NCI-H1930 (cell line): ENCODE data around the gene C11orf52.
"Not testable (repeated sequence)": the region's sequence is repeated elsewhere in the genome, so short reads cannot be mapped to it uniquely, and the experiment has no call there.

Source experiments
- DNase-seq, 2 experiments: peaks; one replicate each; lab custom pipeline; 2025; lab: John Stamatoyannopoulos, UW

C11orf52 gene

DNA sequence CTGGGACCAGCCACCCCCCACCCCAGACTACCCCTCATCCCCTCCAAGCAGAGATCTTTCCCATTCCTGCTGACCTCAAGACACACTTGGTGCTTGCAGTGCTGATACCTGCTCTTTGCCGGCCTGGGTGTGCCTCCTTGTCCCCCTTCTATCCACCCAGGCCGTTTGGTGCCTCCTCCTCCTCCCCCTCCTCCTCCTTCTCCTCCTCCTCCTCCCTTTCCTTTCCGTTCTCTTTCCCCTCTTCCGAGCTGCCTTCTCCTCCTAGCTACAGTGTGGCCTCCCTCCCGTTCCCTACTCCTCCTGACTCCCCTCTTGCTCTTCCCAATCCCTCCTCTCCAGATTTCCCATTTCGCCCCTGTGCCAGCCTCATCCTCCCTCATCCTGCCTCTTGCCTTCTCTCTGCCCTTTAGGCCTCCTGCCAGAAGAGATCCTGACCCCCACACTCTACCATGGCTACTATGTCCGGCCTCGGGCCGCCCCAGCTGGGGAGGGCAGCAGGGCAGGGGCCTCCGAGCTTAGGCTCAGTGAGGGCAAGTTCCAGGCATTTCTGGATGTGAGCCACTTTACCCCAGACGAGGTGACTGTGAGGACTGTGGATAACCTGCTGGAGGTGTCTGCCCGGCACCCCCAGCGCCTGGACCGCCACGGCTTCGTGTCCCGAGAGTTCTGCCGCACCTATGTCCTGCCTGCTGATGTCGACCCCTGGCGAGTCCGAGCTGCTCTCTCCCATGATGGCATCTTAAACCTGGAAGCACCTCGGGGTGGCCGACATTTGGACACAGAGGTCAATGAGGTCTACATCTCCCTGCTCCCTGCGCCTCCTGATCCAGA is 5.5 kb upstream of the C11orf52 start:
- no peak for DNase-seq

DNA sequence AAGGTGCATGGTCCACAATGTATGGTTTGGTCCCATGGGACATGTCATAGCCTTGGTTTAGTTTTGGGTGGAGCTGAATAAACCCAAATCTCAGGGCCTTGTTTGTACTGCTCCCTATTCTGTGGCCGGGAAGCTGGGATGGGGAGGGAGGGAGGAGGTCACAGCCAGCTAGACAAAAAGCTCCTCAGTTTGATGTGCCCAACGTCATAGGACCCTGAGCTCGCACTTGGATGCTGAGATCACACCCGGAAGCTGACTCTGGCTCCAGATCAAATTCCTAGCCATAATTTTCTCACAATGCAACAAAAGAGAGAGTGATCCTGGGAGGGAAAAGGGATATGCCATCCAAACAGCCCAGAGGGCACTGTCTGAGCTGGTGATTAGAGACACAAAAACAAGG is 4.7 kb upstream of the C11orf52 start:
- DNase-seq, result no peak

DNA sequence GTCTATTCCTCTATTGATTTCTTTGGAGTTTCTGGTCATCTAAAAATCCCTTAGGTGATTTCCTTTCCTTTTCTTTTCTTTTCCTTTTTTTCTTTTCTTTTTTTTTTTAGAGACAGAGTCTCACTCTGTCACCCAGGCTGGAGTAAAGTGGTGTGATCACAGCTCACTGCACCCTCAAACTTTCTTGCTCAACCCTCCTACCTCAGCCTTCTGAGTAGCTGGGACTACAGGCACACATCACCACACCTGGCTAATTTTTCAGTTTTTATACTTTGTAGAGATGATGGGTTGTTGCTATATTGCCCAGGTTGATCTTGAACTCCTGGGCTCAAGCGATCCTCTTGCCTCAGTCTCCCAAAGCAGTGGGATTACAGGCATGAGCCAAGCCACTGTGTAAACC is 1.9 kb upstream of the C11orf52 start:
- no peak for DNase-seq

DNA sequence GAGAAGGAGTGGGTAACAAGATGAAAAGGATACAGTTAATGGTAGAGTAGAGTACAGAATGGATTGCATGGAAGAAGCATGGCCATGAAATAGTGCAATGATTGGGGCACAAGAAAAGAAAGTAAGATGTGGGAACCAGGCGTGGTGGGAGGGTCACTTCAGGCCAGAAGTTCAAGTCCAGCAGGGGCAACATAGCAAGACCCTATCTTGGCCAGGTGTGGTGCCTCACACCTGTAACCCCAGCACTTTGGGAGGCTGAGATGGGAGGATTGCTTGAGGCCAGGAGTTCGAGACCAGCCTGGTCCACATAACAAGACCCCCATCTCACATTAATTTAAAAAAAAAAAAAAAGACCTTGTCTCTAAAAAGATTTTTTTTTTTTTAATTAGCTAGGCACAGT is 1.4 kb upstream of the C11orf52 start:
- DNase-seq, result no peak

DNA sequence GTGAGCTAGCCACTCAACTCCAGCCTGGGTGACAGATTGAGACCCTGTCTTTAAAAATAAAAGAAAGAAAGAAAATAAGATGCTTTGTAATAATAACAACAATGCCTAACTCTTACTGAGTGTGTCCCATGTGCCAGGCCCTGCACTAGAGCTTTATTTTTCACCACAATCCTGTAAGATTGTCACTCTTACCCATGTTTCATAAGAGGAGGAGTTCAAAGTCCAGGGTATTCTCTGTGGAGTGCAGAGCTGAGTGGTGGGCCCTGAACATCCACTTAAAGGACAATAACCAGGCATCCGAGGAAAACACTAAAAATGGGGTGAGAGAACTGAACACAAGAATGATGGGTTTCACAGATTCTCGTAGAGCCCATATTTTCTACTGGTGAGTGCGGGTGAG is 925 bp upstream of the C11orf52 start:
- no peak for DNase-seq

DNA sequence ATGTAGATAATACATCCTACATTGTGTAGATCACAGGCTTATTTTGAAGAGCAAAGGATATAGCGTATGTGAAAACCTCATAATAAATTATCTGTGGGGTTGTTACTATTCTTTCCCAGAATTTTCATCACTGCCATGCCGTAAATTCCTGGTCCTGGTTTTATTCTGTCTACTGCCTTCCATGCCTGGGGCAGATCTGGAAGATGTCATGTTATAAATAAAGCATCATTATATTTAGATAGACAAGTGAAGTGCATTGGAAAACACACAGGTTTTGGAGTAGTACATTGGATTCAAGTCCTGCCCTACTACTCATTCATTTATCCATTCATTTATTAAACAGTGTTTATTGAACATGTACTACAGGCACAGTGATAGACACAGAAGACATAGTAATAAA is 2.2 kb downstream of the C11orf52 start:
- no peak for DNase-seq

DNA sequence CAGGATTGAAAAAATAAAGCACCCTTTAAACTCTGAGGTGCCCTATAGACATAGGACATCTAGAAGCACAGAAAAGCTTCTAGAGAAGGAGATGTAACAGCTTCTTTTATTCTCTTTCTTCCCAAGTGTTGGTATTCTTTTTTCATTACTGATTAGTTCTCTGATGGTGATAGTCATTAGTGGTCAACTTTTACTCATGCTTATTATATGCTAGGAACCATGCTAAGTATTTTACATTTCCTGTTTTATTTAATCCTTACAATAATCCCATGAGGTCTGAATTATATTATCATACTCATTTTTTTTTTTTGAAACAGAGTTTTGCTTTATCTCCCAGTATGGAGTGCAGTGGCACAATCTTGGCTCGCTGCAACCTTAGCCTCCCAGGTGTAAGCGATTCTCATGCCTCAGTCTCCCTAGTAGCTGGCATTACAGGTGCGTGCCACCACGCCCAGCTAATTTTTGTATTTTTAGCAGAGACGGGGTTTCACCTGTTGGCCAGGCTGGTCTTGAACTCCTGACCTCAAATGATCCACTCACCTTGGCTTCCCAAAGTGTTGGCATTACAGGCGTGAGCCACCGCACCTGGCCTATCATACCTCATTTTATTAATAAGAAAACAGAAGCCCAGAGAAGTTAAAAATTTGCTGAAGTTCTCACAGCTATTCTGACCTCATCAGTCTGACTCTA is 3.0 kb downstream of the C11orf52 start:
- DNase-seq, result no peak

DNA sequence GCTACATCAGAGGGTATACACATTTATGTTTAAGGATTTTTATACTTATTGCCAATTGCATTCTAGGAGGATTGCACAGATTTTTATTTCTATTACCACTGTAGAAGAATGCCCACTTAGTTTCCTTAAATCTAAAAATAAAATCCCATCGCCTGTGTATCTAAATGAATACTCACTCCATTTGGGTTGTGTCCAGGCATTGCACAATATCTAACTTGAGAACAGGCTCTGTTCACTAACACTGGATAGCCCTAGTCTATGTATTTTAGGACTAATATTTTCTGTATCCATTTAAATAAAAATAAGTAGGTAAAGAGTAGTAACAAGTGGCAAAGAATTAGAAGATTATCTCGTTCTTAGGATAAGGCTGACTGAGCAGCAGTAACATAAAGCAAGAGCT is 4.1 kb downstream of the C11orf52 start:
- DNase-seq, result no peak

DNA sequence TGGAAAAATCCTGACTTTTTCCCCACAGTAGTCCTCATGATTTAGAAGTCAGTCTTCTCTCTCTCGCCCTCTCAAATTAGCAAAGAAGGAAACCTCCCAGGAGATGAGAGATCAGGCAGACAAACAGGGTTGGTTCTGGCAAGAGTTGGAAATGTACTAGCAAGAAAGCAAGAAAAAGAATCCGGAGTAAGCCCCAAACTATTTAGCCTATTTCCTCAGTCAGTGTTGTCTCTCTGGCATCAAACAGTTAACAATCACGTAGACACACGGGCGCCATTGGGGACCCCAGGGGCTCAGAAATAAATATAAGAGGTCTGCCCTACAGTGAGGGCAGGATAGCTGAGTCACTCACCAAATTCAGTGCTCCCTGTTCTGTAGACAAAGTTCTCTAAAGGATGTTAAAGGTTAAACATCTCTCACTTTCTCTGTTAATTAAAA is 4.7 kb downstream of the C11orf52 start:
- no peak for DNase-seq

DNA sequence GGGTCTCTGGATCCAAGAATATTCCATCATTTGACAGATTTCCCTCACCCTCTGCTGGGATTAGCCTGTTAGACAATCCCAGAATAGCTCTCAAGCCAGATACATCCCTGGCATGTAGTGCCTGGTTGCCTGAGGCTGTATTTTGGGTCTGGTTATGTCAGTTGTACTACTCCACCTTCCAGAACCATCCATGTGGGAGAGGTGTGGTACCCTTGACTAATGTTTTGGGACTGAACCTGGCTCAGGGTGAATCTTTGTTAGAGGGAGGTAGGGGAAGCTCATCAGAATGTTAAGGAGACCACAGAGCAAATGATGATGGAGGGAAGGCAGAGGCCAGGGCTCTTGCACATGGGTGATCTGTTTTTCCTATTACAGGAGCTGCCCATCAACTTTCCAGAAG is 5.2 kb downstream of the C11orf52 start:
- DNase-seq, result no peak

DNA sequence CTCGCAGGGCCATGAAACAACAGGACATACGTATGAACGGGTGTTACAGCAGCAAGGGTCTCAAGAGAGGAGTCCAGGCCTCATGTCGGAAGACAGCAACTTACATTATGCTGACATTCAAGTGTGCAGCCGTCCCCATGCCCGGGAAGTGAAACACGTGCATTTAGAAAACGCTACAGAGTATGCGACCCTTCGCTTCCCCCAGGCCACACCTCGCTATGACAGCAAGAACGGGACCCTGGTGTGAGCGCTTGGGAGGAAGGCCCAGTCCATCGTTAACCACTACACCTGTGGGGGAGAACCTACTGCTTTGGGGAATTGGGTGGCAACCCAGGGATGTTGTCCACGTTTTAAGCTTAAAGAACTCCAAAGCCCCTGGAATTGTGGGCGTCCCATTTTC is 7.2 kb downstream of the C11orf52 start:
- no peak for DNase-seq

DNA sequence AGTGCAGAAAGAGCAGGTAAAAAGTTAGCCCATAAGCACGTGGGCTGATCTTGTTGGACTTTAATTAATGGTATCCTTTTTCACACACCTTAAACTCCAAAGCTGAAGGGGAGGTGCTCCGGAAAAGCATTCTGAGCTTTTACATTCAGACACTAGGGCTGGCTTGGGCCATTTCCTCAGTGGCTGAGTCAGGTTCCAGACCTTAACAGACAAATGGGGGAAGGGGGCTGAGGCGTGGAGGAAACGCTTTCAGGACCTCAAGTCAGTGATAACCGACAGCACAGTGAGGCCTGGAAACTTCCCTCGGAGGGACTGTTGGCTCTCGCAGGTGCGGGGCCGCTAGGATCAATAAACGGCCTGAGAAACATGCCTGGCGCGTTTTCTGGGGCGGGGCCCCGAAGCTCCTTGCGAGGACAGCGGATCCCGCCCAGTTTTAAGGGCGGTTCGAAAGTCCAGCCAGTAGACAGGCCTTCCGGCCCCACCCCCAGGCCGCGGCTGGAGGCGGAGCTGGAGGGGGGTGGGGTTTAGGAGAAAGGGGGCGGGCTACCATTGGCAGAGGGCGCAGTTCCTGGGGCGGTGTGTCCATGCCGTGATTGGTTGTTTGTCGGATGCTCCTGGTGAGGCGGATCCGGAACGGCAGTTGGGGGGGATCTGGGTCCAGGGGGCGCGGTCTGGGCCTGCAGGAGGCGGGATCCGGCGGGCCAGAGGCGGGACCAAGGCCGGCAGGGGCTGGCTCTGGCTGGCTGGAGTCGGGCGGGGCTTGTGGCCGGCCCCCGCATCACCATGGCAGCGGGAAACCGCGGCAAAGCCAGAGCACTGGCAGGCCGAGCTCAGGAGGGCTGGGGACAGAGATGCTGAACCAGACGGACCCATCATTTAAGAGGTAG is 8.0 kb downstream of the C11orf52 start:
- peak; percentile 98 to 99 for DNase-seq

DNA sequence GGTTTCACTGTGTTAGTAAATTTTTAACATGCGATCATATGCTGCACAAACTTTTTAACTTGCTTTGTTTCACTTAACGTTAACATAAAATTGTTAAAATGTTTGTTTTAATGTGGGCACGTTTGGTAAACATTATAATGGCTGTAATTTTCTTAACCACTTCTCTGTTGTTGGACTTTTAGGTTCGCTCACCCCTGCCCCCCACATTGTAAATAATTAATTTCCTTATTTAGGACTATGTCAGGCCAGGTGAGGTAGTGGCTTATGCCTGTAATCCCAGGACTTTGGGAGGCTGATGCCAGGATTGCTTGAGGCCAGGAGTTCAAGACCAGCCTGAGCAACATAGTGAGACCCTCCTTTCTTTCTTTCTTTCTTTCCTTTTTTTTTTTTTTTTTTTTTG is 11.8 kb downstream of the C11orf52 start:
- DNase-seq, result no peak

DNA sequence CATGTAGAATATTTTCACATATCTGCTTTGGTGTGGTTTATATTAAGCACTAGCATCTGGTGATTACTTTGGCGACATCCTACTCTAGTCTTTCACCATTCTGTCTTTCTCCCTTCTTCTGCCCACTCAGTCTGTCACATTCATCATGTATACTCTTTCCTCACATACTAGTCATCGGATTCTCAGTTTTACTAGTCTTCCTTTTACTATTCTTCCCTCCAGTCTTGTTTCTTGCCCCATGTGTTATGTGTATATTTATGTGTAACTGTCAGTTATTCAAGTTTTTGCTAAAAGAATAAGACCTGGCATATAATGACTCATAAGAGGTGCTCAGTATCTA is 13.9 kb downstream of the C11orf52 start:
- no peak for DNase-seq

DNA sequence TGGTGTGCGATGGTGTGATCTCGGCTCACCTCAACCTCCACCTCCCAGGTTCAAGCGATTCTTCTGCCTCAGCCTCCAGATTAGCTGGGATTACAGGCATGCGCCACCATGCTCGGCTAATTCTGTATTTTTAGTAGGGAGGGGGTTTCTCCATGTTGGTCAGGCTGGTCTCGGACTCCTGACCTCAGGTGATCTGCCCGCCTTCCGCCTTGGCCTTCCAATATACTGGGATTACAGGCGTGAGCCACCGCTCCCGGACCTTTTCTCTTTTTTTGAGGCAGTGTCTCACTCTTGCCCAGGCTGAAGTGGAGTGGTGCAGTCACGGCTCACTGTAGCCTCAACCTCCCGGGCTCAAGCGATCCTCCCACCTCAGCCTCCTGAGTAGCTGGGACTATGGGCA is 14.5 kb downstream of the C11orf52 start:
- not testable (repeated sequence) for DNase-seq

DNA sequence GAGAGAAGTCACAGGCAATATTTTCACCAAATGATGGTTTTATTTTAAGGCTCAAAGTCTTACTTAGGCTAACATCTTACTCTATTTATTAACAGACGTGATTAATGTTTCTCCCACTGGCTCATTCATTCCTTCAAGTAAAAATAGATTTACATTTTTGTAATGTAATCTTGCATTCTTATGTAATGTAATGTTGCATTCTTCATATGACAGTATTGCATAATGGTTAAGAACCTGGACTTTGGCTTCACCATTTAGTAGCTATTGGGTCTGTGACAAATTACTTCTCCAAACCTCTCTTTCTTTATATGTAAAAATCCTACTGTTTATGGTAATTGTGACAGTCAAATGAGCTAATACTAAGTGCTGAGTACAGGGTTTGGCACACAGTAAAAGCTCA is 15.2 kb downstream of the C11orf52 start:
- no peak for DNase-seq

DNA sequence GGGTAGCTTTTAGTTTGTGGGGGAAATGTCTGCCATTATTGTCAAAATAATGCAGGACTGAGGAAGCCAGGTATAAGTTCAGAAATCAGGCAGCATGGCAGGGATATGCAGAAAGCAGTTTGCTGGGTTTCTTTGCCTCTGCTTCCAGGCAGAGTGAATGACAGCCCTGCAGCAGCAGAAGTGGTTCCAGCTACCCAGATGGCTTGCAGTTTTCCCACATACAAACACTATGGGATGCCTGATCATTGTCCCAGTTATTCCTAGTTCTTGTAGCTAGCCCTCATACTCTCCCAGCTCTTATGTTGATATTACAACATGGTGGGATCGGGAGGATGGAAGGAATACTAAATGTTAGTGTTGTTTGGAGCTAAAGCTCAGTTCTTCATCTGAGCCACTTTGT is 15.6 kb downstream of the C11orf52 start:
- DNase-seq, result no peak

DNA sequence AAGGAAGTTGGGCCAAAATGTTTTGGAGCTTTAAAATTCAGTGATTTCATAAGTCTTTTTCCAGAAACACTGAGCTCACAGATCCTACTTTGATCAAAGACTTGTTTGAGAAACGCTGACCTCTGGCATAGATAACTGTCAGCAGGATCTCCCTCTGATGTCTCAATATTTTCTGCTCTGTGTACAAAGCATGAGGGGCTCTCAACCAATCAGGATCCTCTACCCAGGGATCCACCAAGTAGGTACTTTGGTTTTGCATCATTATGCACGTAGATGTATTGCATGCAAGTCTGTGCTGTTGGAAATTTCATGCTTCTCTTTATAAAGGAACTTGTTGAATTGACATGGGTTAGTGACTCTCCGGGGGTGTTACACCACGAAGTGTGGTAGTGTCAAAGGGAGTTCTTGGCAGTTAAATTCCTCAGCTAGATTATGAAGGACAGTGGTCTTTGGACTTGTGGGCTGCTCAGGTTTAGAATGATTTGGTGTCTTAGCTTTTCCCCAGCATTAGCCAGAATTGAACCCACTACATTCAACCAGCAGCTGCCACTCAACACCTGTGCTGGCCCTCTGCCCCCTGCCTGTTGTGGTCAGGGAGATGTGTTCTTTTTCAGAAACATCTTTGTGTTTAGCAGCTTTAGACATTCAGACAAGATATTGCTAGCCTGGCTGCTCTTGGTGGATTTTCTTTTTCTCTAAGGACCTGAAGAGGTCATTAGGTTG is 16.8 kb downstream of the C11orf52 start:
- no peak for DNase-seq

DNA sequence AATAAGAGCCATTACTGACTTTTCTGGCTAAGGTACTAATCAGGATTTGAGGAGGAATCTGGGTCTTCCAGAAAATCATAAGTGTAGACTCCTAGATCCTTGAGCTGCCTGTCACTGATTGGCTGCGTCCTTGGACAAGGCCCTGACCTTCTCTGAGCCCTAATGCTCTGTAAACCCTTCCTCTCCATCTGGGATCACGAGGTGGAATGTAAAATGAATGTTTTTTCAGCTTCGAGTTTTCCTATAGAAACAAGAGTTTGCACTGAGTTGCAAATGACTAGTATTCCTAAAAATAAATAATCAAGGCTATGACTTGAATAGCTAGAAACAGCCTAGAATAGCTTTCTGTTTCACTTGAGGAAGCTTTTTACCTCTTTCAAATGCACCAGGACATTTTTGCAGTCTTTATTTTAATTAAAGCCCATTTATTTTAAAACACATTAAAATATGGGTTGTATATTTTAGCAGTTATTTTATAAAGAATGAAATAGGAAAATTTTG is 17.4 kb downstream of the C11orf52 start:
- DNase-seq, result no peak

DNA sequence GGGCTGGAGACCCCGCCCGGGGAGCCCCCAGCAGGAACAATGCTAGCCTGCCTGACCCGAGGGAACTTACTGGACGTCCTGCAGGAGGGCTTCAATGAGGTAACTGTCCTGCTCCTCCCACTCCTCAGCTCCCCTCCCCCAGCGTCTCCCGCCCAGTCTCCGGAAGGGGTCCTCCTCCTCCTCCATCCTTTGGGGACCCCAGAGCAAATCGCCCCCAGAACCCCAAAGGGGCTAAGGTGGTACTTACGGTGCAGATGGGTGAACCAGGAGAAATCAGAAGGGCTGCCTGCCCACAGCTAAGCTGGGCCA is 18.7 kb downstream of the C11orf52 start:
- DNase-seq, result no peak

DNA sequence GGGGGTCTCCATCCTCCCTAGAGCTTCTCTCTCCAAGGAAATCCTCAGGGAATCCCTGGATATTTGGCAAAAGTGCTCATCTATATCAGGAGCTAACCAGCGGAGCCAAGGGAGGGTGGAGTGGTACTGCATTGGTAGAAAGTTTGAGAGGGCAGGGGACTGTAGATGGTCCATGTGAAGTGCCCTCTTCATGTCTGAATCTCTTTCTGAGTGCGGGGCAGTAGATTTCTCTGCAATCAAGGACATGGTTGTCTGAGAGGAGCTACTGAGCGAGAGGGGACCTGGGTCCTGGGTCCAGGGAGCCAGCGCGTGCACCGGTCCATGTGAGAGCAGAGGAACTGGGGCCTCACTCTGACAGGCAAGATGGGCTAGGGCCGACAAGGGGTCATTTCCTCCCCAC is 19.1 kb downstream of the C11orf52 start:
- no peak for DNase-seq

DNA sequence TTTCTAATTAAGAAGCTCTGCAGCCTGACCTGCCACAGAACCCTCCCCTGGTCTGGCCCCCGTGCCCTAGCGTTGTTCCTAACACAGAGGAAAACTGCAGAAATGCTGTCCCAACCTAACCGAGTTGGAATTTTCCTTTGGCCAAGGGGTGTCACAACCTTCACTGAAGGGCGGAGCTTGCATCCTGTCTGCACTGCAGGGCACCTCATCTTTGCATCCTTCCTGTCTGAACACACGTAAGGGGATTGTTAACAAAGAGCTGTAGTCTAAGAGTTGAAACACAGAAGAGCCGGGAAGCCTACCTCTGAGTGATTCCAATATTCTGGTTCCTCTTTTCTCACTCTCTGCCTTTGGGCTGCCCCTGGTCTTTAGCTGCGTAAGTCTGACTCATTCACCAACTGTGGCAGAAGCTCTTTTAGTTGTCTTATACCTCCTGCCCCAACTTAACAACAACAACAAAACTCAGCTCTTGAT is 20.0 kb downstream of the C11orf52 start:
- no peak for DNase-seq
